CD4-positive, alpha-beta T cell (primary cell): ENCODE results near the gene INPP5D. TPM values are rescaled to one million over a fixed set of nuclear protein-coding genes. Genes with fewer than 3 reads are reported as not detected.

ENCODE experiments used
- ATAC-seq: fragments of 200-7000 bp; cut with Tn5 transposase; one replicate; pipeline ENCODE4 v1.10.0; 2022; ENCODE audit warnings: mild to moderate bottlenecking; ENCODE audit not compliant: poor library complexity
- CTCF ChIA-PET: fragments of 350-600 bp; sonication (Branson Sonifier 250); formaldehyde crosslinking; loops from one replicate; lab custom pipeline; 2021; ENCODE audit warnings: antibody characterized with exemption, inconsistent platforms; lab: Charles Lee
- POLR2A ChIA-PET: fragments of 350-600 bp; sonication (Branson Sonifier 250); formaldehyde crosslinking; loops from one replicate; lab custom pipeline; 2021; ENCODE audit warnings: antibody characterized with exemption, inconsistent platforms; lab: Charles Lee
- DNase-seq, 14 experiments: peaks; one replicate each; pipeline ENCODE4 v3.0.0-alpha.2; 2013 to 2020; ENCODE audit warnings: mixed read lengths in 2 of 14
- H3K27ac ChIP-seq, 2 donors: one replicate each; pipeline versions ENCODE4 v1.5.1 to v1.7.0; 2013; ENCODE audit warnings: low read length in 2 of 2, low read depth in 1 of 2, mild to moderate bottlenecking in 1 of 2
- H3K27me3 ChIP-seq, 2 experiments: 1 replicate in 1 of 2; 2 replicates in 1 of 2; pipeline versions ENCODE4 v1.6.1 to v1.7.0; 2013; ENCODE audit warnings: low read length in 2 of 2, control low read depth in 1 of 2, mild to moderate bottlenecking in 1 of 2, moderate library complexity in 1 of 2; ENCODE audit not compliant: insufficient read depth in 2 of 2, control insufficient read depth in 1 of 2
- H3K36me3 ChIP-seq: one replicate; pipeline ENCODE4 v1.6.1; 2013; ENCODE audit warnings: low read length, control low read depth; ENCODE audit not compliant: insufficient read depth
- H3K4me1 ChIP-seq: one replicate; pipeline ENCODE4 v1.6.1; 2013; ENCODE audit warnings: low read length, control low read depth; ENCODE audit not compliant: insufficient read depth
- H3K4me3 ChIP-seq: one replicate; pipeline ENCODE4 v1.5.1; 2013; ENCODE audit warnings: mild to moderate bottlenecking, low read length, moderate library complexity
- H3K9me3 ChIP-seq, 2 experiments: 1 replicate in 1 of 2; 2 replicates in 1 of 2; pipeline versions ENCODE4 v1.6.1 to v1.7.0; 2013; ENCODE audit warnings: low read length in 2 of 2, mild to moderate bottlenecking in 2 of 2, control low read depth in 1 of 2, moderate library complexity in 1 of 2; ENCODE audit not compliant: control insufficient read depth in 1 of 2, insufficient read depth in 1 of 2
- H3K27ac Mint-ChIP-seq: one replicate; pipeline ENCODE4 v1.8.0; 2020; ENCODE audit warnings: mixed read lengths
- H3K27me3 Mint-ChIP-seq: one replicate; pipeline ENCODE4 v1.8.0; 2021; ENCODE audit warnings: mixed read lengths
- H3K36me3 Mint-ChIP-seq: one replicate; pipeline ENCODE4 v1.8.0; 2021; ENCODE audit warnings: low read depth, mixed read lengths
- H3K4me1 Mint-ChIP-seq: one replicate; pipeline ENCODE4 v1.8.0; 2021; ENCODE audit warnings: low read depth, mixed read lengths
- H3K4me3 Mint-ChIP-seq: one replicate; pipeline ENCODE4 v1.8.0; 2020; ENCODE audit warnings: mild to moderate bottlenecking, mixed read lengths
- H3K9me3 Mint-ChIP-seq: one replicate; pipeline ENCODE4 v1.8.0; 2020; ENCODE audit warnings: mixed read lengths
- intact Hi-C, 2 experiments: fragments of 100-400 bp; cut with DNase I in 1 of 2; cut with micrococcal nuclease in 1 of 2; formaldehyde crosslinking; loops; one replicate each; pipeline versions ENCODE4 v1.15.1 to v1.9.0; 2023 to 2025; cut with DNase I, micrococcal nuclease
- total RNA-seq, 174 experiments: library from RNA in 2 of 174; stranded (reverse) in 2 of 174; gene quantifications; one replicate each; pipeline ENCODE4 v1.2.3 and lab custom pipeline; 2021 to 2026
- TF ChIP-seq, protein P1 (sequence below): fragments of 200-600 bp; IDR thresholded peaks from one replicate; pipeline ENCODE4 v1.8.0; 2022; ENCODE audit warnings: antibody characterized with exemption, mild to moderate bottlenecking

Gene INPP5D
- total RNA-seq, 2 experiments from 2014 or later: 141 to 154 TPM

DNA sequence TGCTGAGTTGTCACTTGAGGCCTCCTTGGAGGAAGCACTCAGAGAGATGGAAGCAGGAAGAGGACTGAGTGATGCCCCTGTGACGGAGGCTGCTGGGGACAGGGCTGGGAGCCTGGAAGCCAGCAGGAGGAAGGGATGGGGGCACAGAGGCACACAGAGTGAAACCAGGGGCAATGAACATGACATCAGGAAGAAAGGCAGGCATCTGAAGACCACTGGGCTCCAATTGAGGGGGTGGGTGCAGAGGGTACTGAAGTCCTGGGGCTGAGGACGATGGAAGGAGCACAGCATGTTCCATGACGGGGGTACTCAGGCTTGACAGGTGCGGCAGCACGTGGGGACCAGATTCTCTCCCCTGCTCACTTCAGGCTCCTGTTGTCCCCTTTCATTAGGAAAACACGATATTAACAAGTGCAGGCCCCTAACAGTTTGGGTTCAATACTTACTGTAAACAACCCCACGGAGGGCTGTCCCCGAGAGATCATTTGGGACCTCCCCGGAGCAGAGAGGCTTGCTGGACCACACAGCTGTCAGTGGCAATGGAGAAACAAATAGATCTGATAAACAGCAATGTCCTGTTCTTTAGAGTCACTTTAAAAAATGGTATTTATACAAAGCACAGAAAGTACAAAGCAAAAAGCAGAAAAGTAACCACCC lies 8.7 kb downstream of the INPP5D start:
- peaks cover 66% of the 10 kb centered on the region for H3K4me1 Mint-ChIP-seq
- H3K36me3 ChIP-seq: peaks cover 67% of the 10 kb centered on the region

DNA sequence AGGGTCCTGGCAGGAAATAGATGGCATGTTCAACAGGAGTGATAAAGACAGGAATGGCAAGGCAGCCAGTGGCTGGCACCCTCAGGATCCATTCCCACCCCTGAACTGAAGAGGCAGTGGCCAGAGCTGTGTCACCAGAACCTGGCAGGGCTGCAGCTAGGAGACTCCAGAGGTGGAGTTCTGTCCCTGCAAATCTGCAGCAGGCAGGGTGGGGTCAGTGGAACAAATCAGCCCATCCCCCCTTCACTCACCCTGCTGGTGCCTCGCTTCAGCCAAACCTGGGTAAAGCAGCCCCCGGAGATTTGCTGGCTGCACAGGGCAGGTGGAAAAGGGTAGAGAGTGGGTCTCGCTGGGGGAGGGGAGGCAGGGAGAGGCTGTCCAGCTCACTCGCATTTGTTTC lies 12.7 kb downstream of the INPP5D start:
- H3K4me1 Mint-ChIP-seq: peaks cover 36% of the 10 kb centered on the region
- H3K4me3 ChIP-seq: no peak overlapping the region
- no peak overlapping the region for H3K4me3 Mint-ChIP-seq
- ATAC-seq (no peak), DNase-seq (no peak)
- H3K4me1 ChIP-seq: peaks cover 69% of the 10 kb centered on the region
- no peaks in the 10 kb centered on the region for H3K9me3 ChIP-seq
- peaks cover 44% of the 10 kb centered on the region for H3K36me3 ChIP-seq
- POLR2A ChIA-PET: interaction anchor here (1.0 to 1.6 kb wide), 2 partner anchors 10 to 12 kb away, joined by 3 to 4 read pairs; partner anchors contain the start of gene INPP5D
- H3K27ac ChIP-seq: peak overlapping the region in 1 of 2 donors; percentile 34
- H3K27ac Mint-ChIP-seq: no peak overlapping the region
- H3K9me3 Mint-ChIP-seq: peaks cover 4% of the 10 kb centered on the region
- CTCF ChIA-PET: interaction anchor here (1.3 kb wide), 1 partner anchor 12 kb away, joined by 3 read pairs; the partner anchor contains the start of gene INPP5D
- TF ChIP-seq, protein P1, sequence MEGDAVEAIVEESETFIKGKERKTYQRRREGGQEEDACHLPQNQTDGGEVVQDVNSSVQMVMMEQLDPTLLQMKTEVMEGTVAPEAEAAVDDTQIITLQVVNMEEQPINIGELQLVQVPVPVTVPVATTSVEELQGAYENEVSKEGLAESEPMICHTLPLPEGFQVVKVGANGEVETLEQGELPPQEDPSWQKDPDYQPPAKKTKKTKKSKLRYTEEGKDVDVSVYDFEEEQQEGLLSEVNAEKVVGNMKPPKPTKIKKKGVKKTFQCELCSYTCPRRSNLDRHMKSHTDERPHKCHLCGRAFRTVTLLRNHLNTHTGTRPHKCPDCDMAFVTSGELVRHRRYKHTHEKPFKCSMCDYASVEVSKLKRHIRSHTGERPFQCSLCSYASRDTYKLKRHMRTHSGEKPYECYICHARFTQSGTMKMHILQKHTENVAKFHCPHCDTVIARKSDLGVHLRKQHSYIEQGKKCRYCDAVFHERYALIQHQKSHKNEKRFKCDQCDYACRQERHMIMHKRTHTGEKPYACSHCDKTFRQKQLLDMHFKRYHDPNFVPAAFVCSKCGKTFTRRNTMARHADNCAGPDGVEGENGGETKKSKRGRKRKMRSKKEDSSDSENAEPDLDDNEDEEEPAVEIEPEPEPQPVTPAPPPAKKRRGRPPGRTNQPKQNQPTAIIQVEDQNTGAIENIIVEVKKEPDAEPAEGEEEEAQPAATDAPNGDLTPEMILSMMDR: no peak
- H3K27me3 Mint-ChIP-seq: no peaks in the 10 kb centered on the region
- no peaks in the 10 kb centered on the region for H3K27me3 ChIP-seq
- intact Hi-C loops: loop anchor here in 1 of 2 experiments (10.0 kb wide), 1 partner anchor 378 kb away; the partner anchor contains the start of gene GIGYF2
- peaks cover 6% of the 10 kb centered on the region for H3K36me3 Mint-ChIP-seq

More for the DNA sequence above, 8.7 kb downstream of the INPP5D start:
- intact Hi-C loops: loop anchor here in 1 of 2 experiments (10.0 kb wide), 1 partner anchor 46 kb away; no protein-coding TSS in a partner anchor
- CTCF ChIA-PET: interaction anchor here (1.0 kb wide), 1 partner anchor 15 kb away, joined by 3 read pairs; no protein-coding TSS in a partner anchor
- Mint-ChIP-seq H3K27ac (peak overlapping the region; percentile 72), H3K36me3 (peaks cover 35% of the 10 kb centered on the region), H3K27me3 (no peaks in the 10 kb centered on the region), H3K4me3 (peak overlapping the region; percentile 45), H3K9me3 (peaks cover 4% of the 10 kb centered on the region)
- Histone ChIP-seq H3K9me3 (no peaks in the 10 kb centered on the region), H3K4me3 (no peak overlapping the region), H3K27me3 (no peaks in the 10 kb centered on the region), H3K4me1 (peaks cover 69% of the 10 kb centered on the region), H3K27ac (peak overlapping the region in 1 of 2 donors; percentile 25)
- no peak for DNase-seq
- no peak for ATAC-seq
- POLR2A ChIA-PET: interaction anchor here (0.6 kb wide), 1 partner anchor 28 kb away, joined by 3 read pairs; no protein-coding TSS in a partner anchor
- TF ChIP-seq, protein P1: no peak

DNA sequence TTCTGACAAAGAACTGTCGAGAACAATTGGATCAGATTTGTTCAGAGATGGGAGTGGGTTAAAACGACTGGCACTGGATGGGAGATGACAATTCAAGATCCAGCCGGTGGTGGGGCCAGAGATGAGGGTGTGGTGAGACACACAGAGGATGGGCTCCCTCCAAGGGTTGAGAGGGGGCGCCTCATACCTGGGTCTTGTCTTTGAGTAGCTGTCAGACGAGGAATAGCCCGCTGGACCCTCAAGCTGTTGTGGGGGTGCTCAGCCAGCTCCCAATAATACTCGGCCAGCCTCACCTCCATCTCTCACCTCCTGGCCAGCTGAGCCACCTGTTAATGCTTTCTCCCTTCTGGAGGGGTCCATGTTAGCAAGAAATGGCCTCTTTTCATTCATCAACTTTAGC lies 14.0 kb downstream of the INPP5D start:
- POLR2A ChIA-PET: interaction anchor here (1.6 to 1.7 kb wide), 2 partner anchors 9 to 10 kb away, joined by 3 read pairs; no protein-coding TSS in a partner anchor
- Mint-ChIP-seq H3K9me3 (peaks cover 4% of the 10 kb centered on the region), H3K27ac (no peak overlapping the region), H3K27me3 (no peaks in the 10 kb centered on the region), H3K4me1 (peaks cover 36% of the 10 kb centered on the region), H3K4me3 (no peak overlapping the region), H3K36me3 (peaks cover 8% of the 10 kb centered on the region)
- Histone ChIP-seq H3K36me3 (peaks cover 37% of the 10 kb centered on the region), H3K9me3 (no peaks in the 10 kb centered on the region), H3K4me1 (peaks cover 69% of the 10 kb centered on the region), H3K4me3 (no peak overlapping the region), H3K27ac (peak overlapping the region; percentile 31 to 70), H3K27me3 (no peaks in the 10 kb centered on the region)
- DNase-seq (no peak), ATAC-seq (no peak)
- CTCF ChIA-PET: interaction anchor here (0.6 to 1.3 kb wide), 2 partner anchors 14 to 181 kb away, joined by 3 read pairs; partner anchors contain the start of gene INPP5D
- intact Hi-C loops: loop anchor here in 1 of 2 experiments (2.0 to 10.0 kb wide), 2 partner anchors 13 to 379 kb away; partner anchors contain the start of genes GIGYF2 and INPP5D
- TF ChIP-seq, protein P1: no peak
